IPS-11a (cell line): Measurements from ENCODE around the gene SRP19.

ENCODE experiments used
- H3K4me3 ChIP-seq: one replicate; pipeline ENCODE4 v1.5.1; 2013; ENCODE audit warnings: low read depth, low read length, control low read depth

Gene SRP19

DNA sequence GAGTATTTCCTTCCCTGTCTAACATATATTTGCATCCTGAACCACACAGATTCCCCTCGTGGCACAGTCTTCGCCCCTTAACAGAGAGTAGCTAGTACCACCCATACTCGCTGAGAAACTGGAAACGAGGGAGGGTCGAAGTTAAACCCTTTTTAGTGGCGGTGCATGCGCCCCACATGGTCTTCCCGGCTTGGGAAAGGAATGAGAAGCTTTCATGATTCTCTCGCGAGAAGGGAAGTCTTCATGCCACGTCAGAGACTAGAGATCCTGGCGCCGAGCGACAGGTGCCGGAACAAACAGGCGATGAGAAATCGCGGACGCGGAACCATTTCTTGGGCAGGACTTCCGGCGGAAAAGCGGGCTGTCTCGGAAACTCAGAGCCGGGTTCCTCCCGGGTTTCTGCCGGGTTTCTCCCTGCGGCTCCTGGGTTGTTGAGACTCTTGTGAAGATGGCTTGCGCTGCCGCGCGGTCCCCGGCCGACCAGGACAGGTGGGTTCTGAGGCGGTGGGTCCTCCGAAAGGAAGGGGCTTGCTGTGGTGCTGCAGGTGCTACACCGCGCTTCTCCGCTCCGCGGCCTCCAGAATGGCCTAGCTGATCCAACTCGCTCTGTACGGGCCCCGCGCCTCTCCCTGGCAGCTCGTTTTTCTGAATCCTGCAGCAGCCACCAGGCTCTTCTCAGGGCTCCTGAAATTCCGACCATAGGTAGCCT is at the start of gene SRP19:
SRP19 (plus strand) TSS at position 359 of the 709 bp plus-strand sequence; CDS start at position 449, 90 bp downstream.
- peak within 1 kb of the TSS; percentile 98 for H3K4me3 ChIP-seq

DNA sequence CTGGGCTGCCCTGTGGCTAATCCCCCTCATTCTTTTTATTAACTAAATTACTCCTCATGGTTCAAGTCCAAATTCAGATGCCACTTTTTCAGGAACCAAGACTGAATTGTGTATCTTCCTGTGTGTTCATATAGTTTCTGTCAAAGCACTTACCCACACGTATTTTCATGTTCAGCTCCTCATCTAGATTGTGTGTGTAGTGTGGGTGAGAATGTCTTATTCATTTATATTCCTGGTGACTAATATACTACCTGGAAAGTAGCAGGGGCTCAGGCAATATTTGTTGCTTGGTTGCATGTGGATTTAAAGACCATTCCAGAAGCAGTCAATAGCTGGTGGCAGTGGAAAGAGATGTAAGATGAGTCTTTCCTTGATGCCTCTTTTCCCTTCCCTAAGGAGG is 48.5 kb upstream of the SRP19 start:
- no peak overlapping the region for H3K4me3 ChIP-seq

DNA sequence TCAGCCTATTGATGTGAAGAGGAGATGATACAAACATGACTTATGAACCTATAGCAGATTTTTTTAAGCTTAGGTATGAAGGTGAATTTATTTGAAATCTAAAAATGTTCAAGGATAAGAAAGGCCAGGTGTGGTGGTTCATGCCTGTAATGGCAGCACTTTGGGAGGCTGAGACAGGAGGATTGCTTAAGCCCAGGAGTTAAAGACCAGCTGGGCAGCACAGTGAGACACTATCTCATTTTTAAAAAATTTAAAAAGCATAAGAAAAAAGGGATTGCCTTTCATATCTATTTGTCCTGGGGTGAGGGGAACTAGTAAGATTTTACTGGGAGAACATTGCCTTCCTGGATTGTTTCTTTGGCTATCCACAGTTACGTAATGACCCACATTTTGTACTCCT is 40.8 kb upstream of the SRP19 start:
- no peak overlapping the region for H3K4me3 ChIP-seq

DNA sequence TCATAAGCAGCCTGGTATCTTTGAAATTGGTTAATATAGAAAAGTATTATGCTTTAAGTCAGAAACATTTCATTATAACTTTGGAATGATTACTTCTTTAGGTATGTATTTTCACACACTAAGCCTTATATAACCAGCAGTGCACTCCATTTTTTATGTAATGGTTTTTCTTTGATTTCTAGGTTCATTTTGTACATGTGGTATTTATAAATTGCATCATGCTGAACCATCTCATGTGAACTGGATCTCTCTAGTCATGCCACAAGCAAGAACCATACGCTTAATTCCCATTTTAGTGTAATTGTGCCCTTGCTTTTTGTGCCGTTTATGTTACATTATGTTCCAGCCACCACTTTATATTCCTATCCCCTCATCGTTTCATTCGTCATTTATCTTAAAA is 38.6 kb upstream of the SRP19 start:
- H3K4me3 ChIP-seq: no peak overlapping the region

DNA sequence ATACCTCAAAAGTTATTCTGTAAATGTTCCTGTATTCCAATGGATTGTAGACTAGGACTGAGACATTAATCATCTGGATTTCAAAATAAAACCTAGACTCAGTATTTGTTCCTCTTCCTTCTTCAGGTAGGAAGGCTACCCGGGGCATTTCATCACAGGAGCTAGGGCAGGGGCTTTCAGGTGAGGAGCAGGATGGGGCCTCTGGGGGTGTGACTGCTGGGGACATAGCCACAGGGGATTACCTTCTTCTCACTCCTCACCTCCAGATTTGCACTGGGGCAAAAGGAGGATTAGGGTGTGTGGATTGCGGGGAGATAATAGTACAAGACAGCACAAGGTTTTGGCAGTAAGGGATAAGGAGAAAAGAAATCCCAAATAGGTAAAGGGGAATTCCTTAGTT is 37.9 kb upstream of the SRP19 start:
- H3K4me3 ChIP-seq: no peak overlapping the region

DNA sequence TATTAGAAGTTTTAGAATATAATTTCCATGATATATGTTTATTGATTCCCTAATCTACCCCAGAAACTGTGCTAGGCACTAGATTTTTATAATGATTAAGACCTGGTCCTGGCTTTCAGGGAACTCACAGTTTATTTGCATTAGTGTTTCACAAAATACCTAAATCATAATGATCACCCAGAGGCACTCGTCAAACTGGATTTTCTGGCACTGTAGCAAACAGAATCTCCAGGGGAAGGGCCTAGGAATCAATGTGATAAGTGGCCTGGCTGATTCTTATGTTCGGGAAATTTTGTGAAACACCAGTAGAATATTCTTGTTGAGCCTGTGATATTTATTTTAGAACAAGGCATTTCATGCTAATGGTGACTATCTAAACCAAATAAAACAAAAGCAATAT is 37.4 kb upstream of the SRP19 start:
- H3K4me3 ChIP-seq: no peak overlapping the region

DNA sequence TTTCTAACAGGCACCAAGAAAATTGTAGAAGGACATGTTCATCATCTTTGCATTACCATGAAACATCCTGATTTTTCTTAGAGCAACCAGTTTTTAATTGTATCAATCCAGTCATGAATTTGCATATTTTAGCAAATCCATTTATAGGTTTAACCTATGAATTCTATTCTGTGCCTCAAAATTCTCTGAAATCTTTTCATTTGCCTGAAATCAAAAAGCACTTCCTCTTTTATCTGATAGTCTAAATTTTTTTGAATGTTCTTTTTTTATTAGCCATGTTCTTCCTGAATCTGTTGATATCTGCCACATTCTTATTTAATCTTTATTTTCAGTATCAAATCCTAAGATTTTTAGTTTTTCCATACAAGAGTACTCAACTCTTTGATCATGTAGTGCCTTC is 36.9 kb upstream of the SRP19 start:
- H3K4me3 ChIP-seq: no peak overlapping the region

DNA sequence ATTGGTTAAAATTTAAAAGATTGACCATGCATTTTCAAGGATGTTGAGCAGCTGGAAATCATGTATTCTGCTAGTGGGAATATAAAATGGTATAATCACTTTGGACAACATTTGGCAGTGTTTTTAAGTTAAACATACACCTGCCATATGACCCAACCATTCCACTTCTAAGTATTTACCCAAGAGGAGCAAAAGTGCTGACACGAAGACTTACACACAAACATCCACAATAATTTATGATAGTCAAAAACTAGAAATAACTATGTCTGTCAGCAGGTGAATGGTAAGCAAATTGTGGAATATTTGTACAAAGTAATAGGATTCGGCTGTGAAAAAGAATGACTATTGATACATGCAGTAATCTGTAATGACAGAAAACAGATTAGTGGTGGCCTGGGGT is 30.7 kb upstream of the SRP19 start:
- H3K4me3 ChIP-seq: no peak overlapping the region

DNA sequence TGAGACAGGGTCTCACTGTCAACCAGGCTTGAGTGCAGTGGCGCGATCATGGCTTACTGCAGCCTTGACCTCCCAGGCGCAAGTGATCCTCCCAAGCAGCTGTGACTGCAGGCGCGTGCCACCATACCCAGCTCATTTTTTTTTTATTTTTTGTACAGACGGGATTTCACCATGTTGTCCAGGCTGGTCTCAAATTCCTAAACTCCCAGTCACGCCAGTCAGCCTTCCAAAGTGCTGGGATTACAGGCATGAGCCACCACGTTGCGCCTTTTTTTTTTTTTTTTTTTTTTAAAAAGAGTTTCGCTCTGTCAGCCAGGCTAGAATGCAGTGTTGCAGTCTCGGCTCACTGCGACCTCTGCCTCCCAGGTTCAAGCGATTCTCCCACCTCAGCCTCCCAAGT is 27.1 kb upstream of the SRP19 start:
- no peak overlapping the region for H3K4me3 ChIP-seq

DNA sequence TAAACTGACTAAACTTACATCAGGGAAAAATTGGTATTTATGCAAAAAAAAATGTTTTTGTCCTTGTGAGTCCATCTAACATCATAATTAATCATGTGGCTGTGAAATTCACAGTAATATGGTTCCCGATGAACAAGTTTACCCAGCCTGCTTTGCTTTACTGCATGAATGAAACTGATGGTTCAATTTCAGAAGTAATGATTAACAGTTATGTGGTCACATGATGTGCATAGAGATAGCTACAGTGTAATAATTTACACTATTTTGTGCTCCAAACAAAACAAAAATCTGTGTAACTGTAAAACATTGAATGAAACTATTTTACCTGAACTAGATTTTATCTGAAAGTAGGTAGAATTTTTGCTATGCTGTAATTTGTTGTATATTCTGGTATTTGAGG is 16.6 kb upstream of the SRP19 start:
- H3K4me3 ChIP-seq: no peak overlapping the region

DNA sequence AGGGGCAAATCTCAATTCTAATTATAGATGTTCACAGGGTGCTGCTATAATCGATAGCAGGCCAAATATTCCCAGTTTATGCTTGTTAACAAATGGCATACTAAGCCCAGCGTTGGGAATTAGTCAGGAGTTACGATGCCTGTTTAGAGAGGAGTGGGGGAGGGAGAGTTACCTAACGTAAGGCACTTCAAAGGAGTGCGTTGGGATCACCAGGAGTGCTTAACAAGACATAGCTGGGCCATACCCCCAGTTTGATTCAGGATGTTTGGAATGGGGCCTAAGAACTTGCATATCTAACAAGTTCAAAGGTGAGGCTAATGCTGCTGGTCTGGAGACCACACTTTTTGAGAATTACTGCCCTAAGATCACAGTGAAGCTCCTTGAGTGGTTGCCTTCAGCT is 14.5 kb upstream of the SRP19 start:
- H3K4me3 ChIP-seq: no peak overlapping the region

DNA sequence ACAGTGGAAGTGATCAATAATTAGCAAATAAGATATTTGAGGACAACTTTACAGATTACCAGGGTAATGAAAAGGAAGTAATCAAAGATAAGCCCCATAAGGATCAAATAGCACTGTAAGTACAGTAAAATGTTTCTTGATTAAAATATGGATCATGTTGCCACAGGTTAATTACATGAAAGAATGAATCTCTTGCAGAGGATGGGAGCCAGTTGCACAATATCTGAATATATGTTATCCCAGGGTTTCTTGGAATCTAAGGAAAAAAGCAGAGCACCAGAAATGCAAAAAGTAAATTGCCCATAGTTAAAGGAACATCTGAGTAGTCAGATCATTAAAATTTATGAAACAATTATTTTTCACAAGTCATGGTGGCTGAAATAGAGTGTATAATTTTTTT is 13.8 kb upstream of the SRP19 start:
- no peak overlapping the region for H3K4me3 ChIP-seq

DNA sequence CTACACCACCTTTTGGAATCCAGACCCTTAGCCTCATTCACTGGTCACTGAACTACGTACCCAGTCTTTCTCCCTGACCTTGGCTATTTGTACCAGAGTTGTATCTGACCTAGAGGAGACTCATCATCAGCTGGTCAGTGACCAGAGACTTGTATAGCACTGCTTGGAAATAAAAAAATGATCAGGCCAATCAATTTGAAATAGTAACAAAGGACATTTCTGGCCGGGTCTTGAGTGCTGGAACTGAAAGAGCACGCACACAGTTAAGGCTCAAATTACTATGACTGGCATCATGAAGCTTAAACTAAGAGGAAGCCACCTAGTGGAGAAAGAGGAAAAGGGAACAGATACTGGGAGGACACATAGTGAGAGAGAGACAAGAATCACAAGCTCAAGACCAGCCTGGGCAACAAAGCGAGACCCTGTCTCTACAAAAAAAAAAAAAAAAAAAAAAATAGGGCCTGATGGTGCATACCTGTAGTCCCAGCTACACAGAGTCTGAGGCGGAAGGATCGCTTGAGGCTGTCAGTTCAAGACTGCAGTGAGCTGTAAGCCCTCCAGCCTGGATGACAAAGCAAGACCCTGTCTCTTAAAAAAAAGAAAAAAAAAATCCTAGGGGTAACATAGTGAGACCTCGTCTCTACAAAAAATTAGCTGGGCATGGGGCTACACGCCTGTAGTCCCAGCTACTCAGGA is 12.8 kb upstream of the SRP19 start:
- H3K4me3 ChIP-seq: no peak overlapping the region

DNA sequence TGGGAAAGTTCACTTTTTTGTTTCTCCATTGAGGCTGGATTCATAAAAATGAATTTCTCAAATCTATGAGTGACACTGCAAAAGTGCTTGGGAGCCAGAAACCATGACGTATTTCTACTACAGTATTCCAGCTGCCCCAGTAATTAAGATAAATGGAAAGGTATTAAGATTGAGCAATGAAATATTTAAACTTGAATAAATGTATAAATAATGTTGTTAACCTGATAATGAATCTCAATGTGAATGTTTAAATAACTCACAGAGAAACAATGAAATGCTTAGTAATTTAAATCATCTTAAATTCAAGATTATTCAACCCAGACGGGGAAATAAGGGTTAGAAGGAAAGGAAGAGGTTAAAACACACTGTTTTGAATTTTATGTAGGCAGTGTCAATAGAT is 11.2 kb upstream of the SRP19 start:
- no peak overlapping the region for H3K4me3 ChIP-seq

DNA sequence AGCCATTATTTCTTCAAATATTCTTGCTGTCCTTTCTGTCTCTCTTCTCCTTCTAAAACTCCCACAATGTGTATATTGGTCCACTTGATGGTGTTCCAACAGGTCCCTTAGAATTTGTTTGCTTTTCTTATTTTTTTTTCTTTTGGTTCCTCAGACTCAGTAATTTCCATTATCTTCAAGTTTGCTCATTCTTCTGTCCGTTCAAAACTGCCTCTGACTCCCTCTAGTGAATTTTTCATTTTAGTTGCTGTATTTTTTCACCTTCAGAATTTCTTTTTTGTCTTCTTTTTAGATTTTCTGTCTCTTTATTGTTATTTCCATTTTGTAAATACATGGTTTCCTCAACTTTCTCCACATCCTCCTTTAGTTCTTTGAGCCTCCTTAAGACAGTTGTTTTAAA is 6.4 kb upstream of the SRP19 start:
- H3K4me3 ChIP-seq: no peak overlapping the region

DNA sequence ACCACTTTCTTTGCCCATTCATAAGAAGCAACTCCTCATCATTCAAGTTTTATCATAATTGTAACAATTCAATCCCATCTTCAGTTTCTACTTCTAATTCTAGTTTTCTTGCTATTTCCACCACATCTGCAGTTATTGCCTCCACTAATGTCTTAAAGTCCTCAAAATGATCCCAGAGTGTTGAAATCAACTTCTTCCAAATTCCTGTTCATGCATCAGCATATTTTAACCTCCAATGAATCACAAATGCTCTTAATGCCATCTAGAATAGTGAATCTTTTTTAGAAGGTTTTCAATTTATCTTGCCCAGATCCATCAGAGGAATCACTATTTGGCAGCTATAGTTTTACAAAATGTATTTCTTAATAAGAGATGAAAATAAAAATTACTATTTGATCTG is 3.2 kb upstream of the SRP19 start:
- H3K4me3 ChIP-seq: no peak overlapping the region

DNA sequence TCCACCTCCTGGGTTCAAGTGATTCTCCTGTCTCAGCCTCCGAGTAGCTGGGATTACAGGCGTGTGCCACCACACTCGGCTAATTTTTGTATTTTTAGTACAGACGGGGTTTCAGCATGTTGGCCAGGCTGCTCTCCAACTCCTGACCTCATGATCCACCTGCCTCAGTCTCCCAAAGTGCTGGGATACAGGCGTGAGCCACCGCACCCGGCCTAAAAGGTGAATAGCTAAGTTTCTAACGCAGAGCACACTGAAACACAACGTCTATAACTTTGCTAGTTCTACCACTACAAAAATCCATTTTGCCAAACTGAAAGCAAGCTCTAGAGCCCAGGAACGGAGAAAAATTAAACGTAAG is 537 bp upstream of the SRP19 start:
- peak overlapping the region; percentile 98 for H3K4me3 ChIP-seq

DNA sequence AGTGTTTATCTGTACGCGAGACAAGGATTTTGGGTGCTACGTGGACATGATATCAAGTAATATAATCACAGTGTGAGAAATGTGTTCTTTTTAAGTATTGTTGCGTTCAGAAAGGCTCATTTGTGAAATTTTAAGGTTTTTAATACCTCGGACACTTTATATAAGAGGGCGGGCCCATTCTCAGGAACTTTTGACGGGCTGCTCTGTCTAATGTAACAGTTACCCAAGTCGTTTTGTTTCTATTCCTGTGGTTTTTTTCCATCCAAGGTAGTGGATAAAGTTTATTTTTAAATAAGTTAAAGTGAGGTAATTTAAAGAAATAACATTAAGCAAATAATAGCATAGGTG is 525 bp downstream of the SRP19 start:
- H3K4me3 ChIP-seq: peak overlapping the region; percentile 98

DNA sequence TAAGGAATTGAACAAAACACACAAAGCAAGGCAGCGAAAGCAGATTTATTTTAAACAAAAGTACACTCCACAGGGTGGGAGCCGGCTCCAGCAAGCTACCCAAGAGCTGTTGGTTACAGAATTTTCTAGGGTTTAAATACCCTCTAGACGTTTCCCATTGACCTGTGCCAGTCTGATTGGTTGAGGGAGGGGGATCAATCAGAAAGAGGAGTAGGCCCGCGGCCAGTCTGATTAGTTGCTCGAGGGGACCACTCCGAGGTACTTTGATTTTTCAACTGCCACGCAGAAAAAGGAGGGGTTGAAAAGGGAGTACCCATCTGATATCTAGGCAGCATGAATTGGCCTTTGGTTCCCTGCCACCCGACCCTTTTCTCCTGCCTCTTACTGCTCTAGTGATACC is 998 bp downstream of the SRP19 start:
- H3K4me3 ChIP-seq: peak overlapping the region; percentile 98

DNA sequence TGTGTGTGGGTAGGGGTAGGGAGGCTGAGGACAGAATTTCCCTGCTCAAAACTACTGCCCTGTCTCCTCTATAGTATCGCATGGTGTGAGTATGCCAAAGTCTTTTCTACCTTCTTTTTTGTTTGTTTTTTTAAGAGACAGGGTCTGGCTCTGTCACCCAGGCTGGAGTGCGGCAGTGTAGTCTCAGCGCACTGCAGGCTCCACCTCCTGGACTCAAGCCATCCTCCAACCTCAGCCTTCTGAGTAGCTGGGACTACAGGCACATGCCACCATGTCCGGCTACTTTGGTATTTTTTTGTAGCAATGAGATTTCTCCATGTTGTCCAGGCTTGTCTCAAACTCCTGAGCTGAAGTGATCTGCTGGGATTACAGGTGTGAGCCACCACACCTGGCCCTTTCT is 2.5 kb downstream of the SRP19 start:
- no peak overlapping the region for H3K4me3 ChIP-seq

DNA sequence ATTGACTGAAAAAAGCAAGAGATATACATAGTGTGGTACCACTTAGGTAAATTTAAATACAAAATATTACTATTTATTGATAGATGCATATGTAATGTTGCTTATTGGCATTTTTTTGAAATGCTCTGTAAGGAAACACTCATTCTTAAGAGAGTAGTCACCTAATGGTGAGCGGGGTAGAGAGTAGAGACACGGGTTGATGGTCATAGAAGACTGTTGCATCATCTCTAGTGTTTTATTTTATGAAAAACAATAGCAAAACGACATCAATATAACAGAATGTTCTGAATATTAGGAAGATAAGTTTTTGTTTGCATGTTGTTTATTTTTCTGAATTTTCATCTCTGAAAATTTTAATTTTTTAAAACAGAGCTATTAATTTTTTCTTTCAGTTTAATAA is 4.0 kb downstream of the SRP19 start:
- H3K4me3 ChIP-seq: no peak overlapping the region

DNA sequence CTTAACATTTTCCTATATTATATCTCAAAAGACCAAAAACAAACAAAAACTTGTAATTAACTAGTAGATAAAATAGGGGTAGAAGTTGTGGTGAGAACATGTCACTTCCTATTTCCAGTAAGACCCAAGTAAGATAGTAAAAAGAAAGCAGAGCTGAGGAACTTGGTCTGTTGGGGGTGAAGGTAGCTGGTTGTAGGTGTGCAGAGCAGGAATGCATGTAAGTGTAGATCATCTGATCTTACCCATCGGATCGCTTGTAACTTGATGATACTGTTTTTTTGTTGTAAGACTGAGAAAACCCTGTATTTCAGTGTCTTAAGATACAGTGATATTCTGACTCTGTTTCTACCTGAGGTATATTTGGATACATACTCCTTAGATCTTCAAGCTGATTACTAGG is 5.7 kb downstream of the SRP19 start:
- H3K4me3 ChIP-seq: no peak overlapping the region

DNA sequence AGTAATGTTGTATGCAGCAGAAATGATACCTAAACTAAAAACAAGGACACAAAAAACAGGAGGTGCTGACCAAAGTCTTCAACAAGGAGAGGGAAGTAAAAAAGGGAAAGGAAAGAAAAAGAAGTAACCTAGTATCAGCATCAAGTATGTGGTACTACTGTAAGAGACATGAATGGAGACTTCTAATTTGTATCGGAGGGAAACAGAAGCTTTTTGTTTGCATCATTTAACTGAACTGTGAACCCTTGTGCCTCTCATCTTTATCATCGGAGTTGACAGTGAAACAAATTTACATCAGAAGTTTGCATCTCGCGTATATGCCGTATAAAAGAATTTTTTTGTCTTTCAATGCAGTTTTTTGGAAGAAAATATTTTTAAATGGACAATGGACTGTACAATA is 6.3 kb downstream of the SRP19 start:
- no peak overlapping the region for H3K4me3 ChIP-seq
